Prostate gland (tissue), 2 donors: ENCODE measurements around the gene TLE2. TPM values are rescaled to one million over a fixed set of nuclear protein-coding genes. Genes with fewer than 3 reads are reported as not detected.

Experiments
- DNase-seq: peaks from one replicate; pipeline ENCODE4 v3.0.0-alpha.2; 2019; ENCODE audit warnings: low spot score
- H3K27ac ChIP-seq, 2 donors: fragments of 200-600 bp; sonication (generic); 2 replicates each; pipeline ENCODE4 v1.5.1; 2017 to 2019
- H3K27me3 ChIP-seq: fragments of 200-600 bp; sonication (generic); replicated peaks from 2 replicates; pipeline ENCODE4 v1.5.1; 2019; ENCODE audit not compliant: insufficient read depth
- H3K36me3 ChIP-seq, 2 donors: fragments of 200-600 bp; sonication (generic); 1 replicate in 1 of 2; 2 replicates in 1 of 2; pipeline versions ENCODE4 v1.5.1 to v1.8.1; 2017 to 2019
- H3K4me1 ChIP-seq: fragments of 200-600 bp; sonication (generic); replicated peaks from 2 replicates; pipeline ENCODE4 v1.5.1; 2019
- H3K4me3 ChIP-seq, 2 donors: fragments of 200-600 bp; sonication (generic); 2 replicates each; pipeline ENCODE4 v1.5.1; 2017 to 2019
- H3K9me3 ChIP-seq: fragments of 200-600 bp; sonication (generic); 2 replicates; pipeline ENCODE4 v1.5.1; 2017
- CTCF ChIP-seq, 4 experiments: fragments of 200-600 bp in 2 of 4; fragments of 450-650 bp in 2 of 4; sonication (generic) in 2 of 4; IDR thresholded peaks; 1 replicate in 3 of 4; 2 replicates in 1 of 4; pipeline ENCODE4 v1.5.1; 2016 to 2019; ENCODE audit warnings: antibody characterized with exemption in 4 of 4, mild to moderate bottlenecking in 2 of 4, moderate library complexity in 2 of 4
- POLR2A ChIP-seq: fragments of 450-650 bp; IDR thresholded peaks from one replicate; pipeline ENCODE4 v1.6.1; 2016; ENCODE audit warnings: antibody characterized with exemption, mild to moderate bottlenecking
- POLR2AphosphoS5 ChIP-seq: sonication (generic); formaldehyde crosslinking; IDR thresholded peaks from one replicate; pipeline ENCODE4 v1.6.1; 2017; ENCODE audit warnings: antibody characterized with exemption
- WGBS: methylation state at CpG from one replicate; pipeline ENCODE4 v1.1.5; 2018; 5-methylcytosine and 5-hydroxymethylcytosine counted together
- intact Hi-C: fragments of 100-400 bp; cut with DNase I; formaldehyde crosslinking; loops from one replicate; pipeline ENCODE4 v1.14.2; 2022
- total RNA-seq, 2 donors: library from RNA; depleted of rRNA; stranded (reverse); fragments of >200 nt; gene quantifications; one replicate each; pipeline ENCODE4 v1.1.0, GENCODE V29; 2016

Gene TLE2
- total RNA-seq, 2 donors from 2014 or later: 61.9 to 82.1 TPM

- WGBS: 68% methylated on average over 11 of the region's 11 CpGs
- Histone ChIP-seq H3K4me1 (peaks cover 8% of the 10 kb centered on the region), H3K4me3 (no peak overlapping the region), H3K36me3 (no peaks in the 10 kb centered on the region), H3K27me3 (no peaks in the 10 kb centered on the region), H3K27ac (peak overlapping the region in 1 of 2 donors; percentile 7), H3K9me3 (no peaks in the 10 kb centered on the region)
- no peak for TF ChIP-seq CTCF (IDR thresholded peaks at IDR 0.05)
- no peak for TF ChIP-seq POLR2A
- no peak for TF ChIP-seq POLR2AphosphoS5
- DNase-seq: no peak
- intact Hi-C loops: loop anchor here (5.0 kb wide), 1 partner anchor 84 kb away; the partner anchor contains the start of gene TLE5
Observed at GRCh38 chr19:2978166-2978767, 50.8 kb downstream of the TLE2 start.

- TF ChIP-seq POLR2AphosphoS5 (no peak), POLR2A (no peak)
- no peaks in the 10 kb centered on the region for H3K36me3 ChIP-seq
- no peak for DNase-seq
- no peaks in the 10 kb centered on the region for H3K9me3 ChIP-seq
- H3K27ac ChIP-seq: peak overlapping the region in 1 of 2 donors; percentile 7
- WGBS: 55% methylated on average over 10 of the region's 10 CpGs
- intact Hi-C loops: loop anchor here (5.0 kb wide), 1 partner anchor 85 kb away; the partner anchor contains the start of gene TLE5
- no peaks in the 10 kb centered on the region for H3K27me3 ChIP-seq
- H3K4me3 ChIP-seq: peak overlapping the region; percentile 29 to 35
- H3K4me1 ChIP-seq: peaks cover 8% of the 10 kb centered on the region
Observed at GRCh38 chr19:2977746-2978138, 51.3 kb downstream of the TLE2 start.

GRCh38 chr19:2977001-2977745 is 51.9 kb downstream of the TLE2 start, which contains the start of gene TLE6:
Gene TLE6 (plus strand): TSS chr19:2977564. CDS start chr19:2978234, 670 bp downstream.
- Histone ChIP-seq H3K9me3 (no peaks in the 10 kb centered on the region), H3K36me3 (no peaks in the 10 kb centered on the region), H3K27ac (peak within 1 kb of the TSS in 1 of 2 donors; percentile 7), H3K27me3 (no peaks in the 10 kb centered on the region), H3K4me3 (peak within 1 kb of the TSS; percentile 29 to 35), H3K4me1 (peaks cover 8% of the 10 kb centered on the region)
- intact Hi-C loops: loop anchor here (5.0 kb wide), 1 partner anchor 85 kb away; the partner anchor contains the start of gene TLE5
- WGBS: under 1% methylated on average over 50 of the region's 51 CpGs
- peak; percentile 98 for DNase-seq
- TF ChIP-seq POLR2A: no peak
- TF ChIP-seq CTCF (IDR thresholded peaks at IDR 0.05): peak in 1 of 4 experiments; percentile 12
- TF ChIP-seq POLR2AphosphoS5: peak; percentile 93

- H3K4me3 ChIP-seq: peak overlapping the region; percentile 29 to 35
- TF ChIP-seq POLR2A (no peak), POLR2AphosphoS5 (no peak), CTCF (IDR thresholded peaks at IDR 0.05) (no peak)
- no peaks in the 10 kb centered on the region for H3K27me3 ChIP-seq
- peaks cover 8% of the 10 kb centered on the region for H3K4me1 ChIP-seq
- intact Hi-C loops: loop anchor here (5.0 kb wide), 1 partner anchor 86 kb away; the partner anchor contains the start of gene TLE5
- no peak overlapping the region for H3K27ac ChIP-seq
- 10% methylated on average over 15 of the region's 15 CpGs for WGBS
- no peaks in the 10 kb centered on the region for H3K36me3 ChIP-seq
- no peak for DNase-seq
- H3K9me3 ChIP-seq: no peaks in the 10 kb centered on the region
Observed at GRCh38 chr19:2976609-2977000, 52.5 kb downstream of the TLE2 start.

GRCh38 chr19:2974342-2975041 is 54.6 kb downstream of the TLE2 start:
- Histone ChIP-seq H3K36me3 (no peaks in the 10 kb centered on the region), H3K4me3 (no peak overlapping the region), H3K4me1 (peaks cover 8% of the 10 kb centered on the region), H3K27me3 (no peaks in the 10 kb centered on the region), H3K9me3 (no peaks in the 10 kb centered on the region), H3K27ac (no peak overlapping the region)
- WGBS: 45% methylated on average over 14 of the region's 14 CpGs
- no peak for DNase-seq
- intact Hi-C loops: loop anchor here (5.0 kb wide), 1 partner anchor 88 kb away; the partner anchor contains the start of gene TLE5
- TF ChIP-seq CTCF (IDR thresholded peaks at IDR 0.05) (no peak), POLR2A (no peak), POLR2AphosphoS5 (no peak)
